HEK293 (cell line): Measurements from ENCODE around the gene UGGT1.

ENCODE experiments used
- CTCF ChIA-PET: fragments of 350-600 bp; formaldehyde crosslinking; extraction: SDS; loops from one replicate; lab custom pipeline; 2021; ENCODE audit warnings: antibody characterized with exemption; lab: Yijun Ruan, JAX
- POLR2A ChIA-PET: fragments of 300-600 bp; formaldehyde crosslinking; extraction: SDS; loops from one replicate; lab custom pipeline; 2020; ENCODE audit warnings: antibody characterized with exemption, inconsistent platforms; lab: Yijun Ruan, JAX
- H3K27ac ChIP-seq: fragments of 200-500 bp; sonication (Bioruptor generic); 2 replicates; pipeline ENCODE4 v1.5.1; 2014; ENCODE audit warnings: low read depth, low read length, control low read depth, inconsistent platforms; ENCODE audit errors: extremely low read depth
- H3K36me3 ChIP-seq, 2 experiments: fragments of 200-500 bp in 1 of 2; sonication (Bioruptor generic) in 1 of 2; 1 replicate in 1 of 2; 2 replicates in 1 of 2; pipeline ENCODE4 v1.5.1; 2014 to 2017; ENCODE audit warnings: inconsistent platforms in 2 of 2, low read length in 2 of 2; ENCODE audit not compliant: control insufficient read depth in 2 of 2, insufficient read depth in 1 of 2
- H3K4me1 ChIP-seq: fragments of 200-500 bp; sonication (Bioruptor generic); 2 replicates; pipeline ENCODE4 v1.5.1; 2014; ENCODE audit warnings: mild to moderate bottlenecking, low read length, inconsistent platforms; ENCODE audit not compliant: control insufficient read depth, insufficient read depth
- H3K4me3 ChIP-seq: 2 replicates; pipeline ENCODE4 v1.5.1; 2011; ENCODE audit warnings: low read depth, mild to moderate bottlenecking, control low read depth, low read length, moderate library complexity
- H3K9me3 ChIP-seq: fragments of 200-500 bp; sonication (Bioruptor generic); 2 replicates; pipeline ENCODE4 v1.5.1; 2014; ENCODE audit warnings: low read depth, low read length, inconsistent platforms; ENCODE audit not compliant: control insufficient read depth, insufficient read depth
- BCL11A ChIP-seq: fragments of 450-650 bp; formaldehyde crosslinking; IDR thresholded peaks from 2 replicates; pipeline ENCODE4 v1.5.1; 2016; ENCODE audit warnings: low read depth, missing biosample characterization, missing genetic modification characterization
- GLI2 ChIP-seq: fragments of 450-650 bp; formaldehyde crosslinking; IDR thresholded peaks from 2 replicates; pipeline ENCODE4; 2017; ENCODE audit warnings: missing biosample characterization, missing genetic modification characterization, low read depth, borderline replicate concordance
- SP7 ChIP-seq: fragments of 450-650 bp; formaldehyde crosslinking; IDR thresholded peaks from 2 replicates; pipeline ENCODE4 v1.5.1; 2016; ENCODE audit warnings: missing biosample characterization, missing genetic modification characterization
- WT1 ChIP-seq: fragments of 450-650 bp; formaldehyde crosslinking; IDR thresholded peaks from 2 replicates; pipeline ENCODE4 v1.5.1; 2016; ENCODE audit warnings: missing biosample characterization, missing genetic modification characterization
- ZBTB10 ChIP-seq: fragments of 450-650 bp; formaldehyde crosslinking; IDR thresholded peaks from 2 replicates; pipeline ENCODE4 v1.5.1; 2016; ENCODE audit warnings: missing biosample characterization, missing genetic modification characterization
- ZEB2 ChIP-seq: fragments of 450-650 bp; formaldehyde crosslinking; IDR thresholded peaks from 2 replicates; pipeline ENCODE4 v1.5.1; 2016; ENCODE audit warnings: missing biosample characterization, missing genetic modification characterization
- ZNF175 ChIP-seq: fragments of 450-650 bp; formaldehyde crosslinking; IDR thresholded peaks from 2 replicates; pipeline ENCODE4 v1.5.1; 2016; ENCODE audit warnings: missing biosample characterization, missing genetic modification characterization
- ZNF223 ChIP-seq: fragments of 450-650 bp; formaldehyde crosslinking; IDR thresholded peaks from 2 replicates; pipeline ENCODE4 v1.5.1; 2016; ENCODE audit warnings: missing biosample characterization, missing genetic modification characterization
- ZNF324 ChIP-seq: fragments of 450-650 bp; formaldehyde crosslinking; IDR thresholded peaks from 2 replicates; pipeline ENCODE4 v1.5.1; 2016; ENCODE audit warnings: missing biosample characterization, missing genetic modification characterization
- ZNF366 ChIP-seq: fragments of 450-650 bp; formaldehyde crosslinking; conservative IDR thresholded peaks from 2 replicates; pipeline ENCODE4 v1.5.1; 2016; ENCODE audit warnings: missing biosample characterization, missing genetic modification characterization
- ZNF433 ChIP-seq: fragments of 450-650 bp; formaldehyde crosslinking; IDR thresholded peaks from 2 replicates; pipeline ENCODE4 v1.5.1; 2016; ENCODE audit warnings: missing biosample characterization, missing genetic modification characterization, low read depth
- ZNF449 ChIP-seq: fragments of 450-650 bp; formaldehyde crosslinking; IDR thresholded peaks from 2 replicates; pipeline ENCODE4 v1.5.1; 2017; ENCODE audit warnings: missing biosample characterization, mild to moderate bottlenecking, missing genetic modification characterization, moderate library complexity
- ZNF48 ChIP-seq: fragments of 450-650 bp; formaldehyde crosslinking; IDR thresholded peaks from 2 replicates; pipeline ENCODE4 v1.5.1; 2016; ENCODE audit warnings: missing biosample characterization, missing genetic modification characterization
- ZNF561 ChIP-seq: fragments of 450-650 bp; IDR thresholded peaks from 2 replicates; pipeline ENCODE4 v1.5.1; 2018; ENCODE audit warnings: missing biosample characterization, missing genetic modification characterization, borderline replicate concordance
- ZNF571 ChIP-seq: fragments of 450-650 bp; formaldehyde crosslinking; IDR thresholded peaks from 2 replicates; pipeline ENCODE4 v1.5.0; 2017; ENCODE audit warnings: missing biosample characterization, missing genetic modification characterization
- ZNF626 ChIP-seq: fragments of 450-650 bp; sonication (Bioruptor Pico); formaldehyde crosslinking; IDR thresholded peaks from 2 replicates; pipeline ENCODE4 v1.5.1; 2018; ENCODE audit warnings: missing biosample characterization, missing genetic modification characterization, inconsistent platforms
- ZNF629 ChIP-seq: fragments of 450-650 bp; formaldehyde crosslinking; IDR thresholded peaks from 2 replicates; pipeline ENCODE4 v1.5.1; 2017; ENCODE audit warnings: missing biosample characterization, missing genetic modification characterization
- ZNF639 ChIP-seq: fragments of 450-650 bp; formaldehyde crosslinking; IDR thresholded peaks from 2 replicates; pipeline ENCODE4 v1.5.1; 2016; ENCODE audit warnings: missing biosample characterization, missing genetic modification characterization
- ZNF677 ChIP-seq: fragments of 450-650 bp; IDR thresholded peaks from 2 replicates; pipeline ENCODE4 v1.5.0; 2018; ENCODE audit warnings: missing biosample characterization, mild to moderate bottlenecking, missing genetic modification characterization, moderate library complexity
- ZNF785 ChIP-seq: fragments of 450-650 bp; formaldehyde crosslinking; IDR thresholded peaks from 2 replicates; pipeline ENCODE4 v1.5.1; 2016; ENCODE audit warnings: missing biosample characterization, missing genetic modification characterization
- ZSCAN4 ChIP-seq: fragments of 450-650 bp; formaldehyde crosslinking; IDR thresholded peaks from 2 replicates; pipeline ENCODE4 v1.5.1; 2017; ENCODE audit warnings: missing biosample characterization, missing genetic modification characterization
- ZXDB ChIP-seq: fragments of 450-650 bp; formaldehyde crosslinking; IDR thresholded peaks from 2 replicates; pipeline ENCODE4 v1.5.1; 2016; ENCODE audit warnings: missing biosample characterization, missing genetic modification characterization
- TF ChIP-seq, protein P1 (sequence below): fragments of 450-650 bp; formaldehyde crosslinking; IDR thresholded peaks from 2 replicates; pipeline ENCODE4 v1.5.1; 2016; ENCODE audit warnings: missing biosample characterization, missing genetic modification characterization
- TF ChIP-seq, protein P2 (sequence below): fragments of 450-650 bp; formaldehyde crosslinking; IDR thresholded peaks from 2 replicates; pipeline ENCODE4 v1.5.1; 2016; ENCODE audit warnings: missing biosample characterization, missing genetic modification characterization
- TF ChIP-seq, protein P3 (sequence below): fragments of 450-650 bp; formaldehyde crosslinking; IDR thresholded peaks from 2 replicates; pipeline ENCODE4 v1.5.1; 2017; ENCODE audit warnings: missing biosample characterization, missing genetic modification characterization

Gene UGGT1

DNA sequence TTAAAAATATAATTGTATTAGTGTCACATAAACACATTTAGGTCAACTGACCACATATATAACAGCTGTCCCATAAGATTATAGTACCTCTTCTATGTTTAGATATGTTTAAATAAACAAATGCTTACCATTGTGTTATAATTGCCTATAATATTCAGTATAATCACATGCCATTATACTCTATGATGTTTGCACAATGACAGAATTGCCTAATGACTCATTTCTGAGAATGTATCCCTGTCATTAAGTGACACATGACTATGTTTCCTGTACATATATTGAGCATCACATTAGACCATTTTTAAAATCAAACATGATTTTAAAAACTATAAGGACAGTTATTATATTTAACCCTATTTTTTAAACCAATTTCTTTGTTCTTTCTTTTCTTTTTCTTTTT is 137.9 kb downstream of the UGGT1 start:
- Histone ChIP-seq H3K9me3 (no peaks in the 10 kb centered on the region), H3K4me1 (no peaks in the 10 kb centered on the region; the same call in 1 of the 2 replicates), H3K27ac (no peak overlapping the region), H3K36me3 (no peaks in the 10 kb centered on the region; a peak in 1 of 3 replicates), H3K4me3 (no peak overlapping the region)
- POLR2A ChIA-PET: interaction anchor here (0.7 kb wide), 2 partner anchors 77 to 336 kb away, joined by 3 read pairs; no protein-coding TSS in a partner anchor
- CTCF ChIA-PET: interaction anchor here (0.6 kb wide), 1 partner anchor 1138 kb away, joined by 3 read pairs; no protein-coding TSS in a partner anchor
- TF ChIP-seq, protein P1, sequence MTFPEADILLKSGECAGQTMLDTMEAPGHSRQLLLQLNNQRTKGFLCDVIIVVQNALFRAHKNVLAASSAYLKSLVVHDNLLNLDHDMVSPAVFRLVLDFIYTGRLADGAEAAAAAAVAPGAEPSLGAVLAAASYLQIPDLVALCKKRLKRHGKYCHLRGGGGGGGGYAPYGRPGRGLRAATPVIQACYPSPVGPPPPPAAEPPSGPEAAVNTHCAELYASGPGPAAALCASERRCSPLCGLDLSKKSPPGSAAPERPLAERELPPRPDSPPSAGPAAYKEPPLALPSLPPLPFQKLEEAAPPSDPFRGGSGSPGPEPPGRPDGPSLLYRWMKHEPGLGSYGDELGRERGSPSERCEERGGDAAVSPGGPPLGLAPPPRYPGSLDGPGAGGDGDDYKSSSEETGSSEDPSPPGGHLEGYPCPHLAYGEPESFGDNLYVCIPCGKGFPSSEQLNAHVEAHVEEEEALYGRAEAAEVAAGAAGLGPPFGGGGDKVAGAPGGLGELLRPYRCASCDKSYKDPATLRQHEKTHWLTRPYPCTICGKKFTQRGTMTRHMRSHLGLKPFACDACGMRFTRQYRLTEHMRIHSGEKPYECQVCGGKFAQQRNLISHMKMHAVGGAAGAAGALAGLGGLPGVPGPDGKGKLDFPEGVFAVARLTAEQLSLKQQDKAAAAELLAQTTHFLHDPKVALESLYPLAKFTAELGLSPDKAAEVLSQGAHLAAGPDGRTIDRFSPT: peak; percentile 39; the same call in 1 of the 2 replicates
- peak; percentile 99 for TF ChIP-seq SP7 (tag by site-specific recombination)
- no peak for TF ChIP-seq ZSCAN4 (tag by site-specific recombination)
- TF ChIP-seq ZXDB (tag by site-specific recombination): no peak
- TF ChIP-seq ZBTB10: no peak
- peak; percentile 60; the same call in 1 of the 2 replicates for TF ChIP-seq ZNF639 (tag by site-specific recombination)
- TF ChIP-seq ZNF785: no peak
- TF ChIP-seq ZNF677: no peak
- no peak for TF ChIP-seq ZNF571 (tag by site-specific recombination)
- TF ChIP-seq ZEB2 (tag by site-specific recombination): peak; percentile 51; the same call in 1 of the 2 replicates
- no peak for TF ChIP-seq ZNF626 (tag by site-specific recombination)
- no peak for TF ChIP-seq ZNF324 (tag by site-specific recombination)
- TF ChIP-seq ZNF223 (tag by site-specific recombination): no peak
- peak; percentile 50; the same call in 1 of the 2 replicates for TF ChIP-seq BCL11A
- no peak for TF ChIP-seq ZNF561 (tag by site-specific recombination)
- peak; percentile 77 for TF ChIP-seq ZNF366
- TF ChIP-seq WT1 (tag by site-specific recombination): 0 out of 2 replicates have a peak, but pooled peaks have one; percentile 20
- TF ChIP-seq, protein P2, sequence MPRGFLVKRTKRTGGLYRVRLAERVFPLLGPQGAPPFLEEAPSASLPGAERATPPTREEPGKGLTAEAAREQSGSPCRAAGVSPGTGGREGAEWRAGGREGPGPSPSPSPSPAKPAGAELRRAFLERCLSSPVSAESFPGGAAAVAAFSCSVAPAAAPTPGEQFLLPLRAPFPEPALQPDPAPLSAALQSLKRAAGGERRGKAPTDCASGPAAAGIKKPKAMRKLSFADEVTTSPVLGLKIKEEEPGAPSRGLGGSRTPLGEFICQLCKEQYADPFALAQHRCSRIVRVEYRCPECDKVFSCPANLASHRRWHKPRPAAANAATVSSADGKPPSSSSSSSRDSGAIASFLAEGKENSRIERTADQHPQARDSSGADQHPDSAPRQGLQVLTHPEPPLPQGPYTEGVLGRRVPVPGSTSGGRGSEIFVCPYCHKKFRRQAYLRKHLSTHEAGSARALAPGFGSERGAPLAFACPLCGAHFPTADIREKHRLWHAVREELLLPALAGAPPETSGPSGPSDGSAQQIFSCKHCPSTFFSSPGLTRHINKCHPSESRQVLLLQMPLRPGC: peak; percentile 89
- TF ChIP-seq, protein P3, sequence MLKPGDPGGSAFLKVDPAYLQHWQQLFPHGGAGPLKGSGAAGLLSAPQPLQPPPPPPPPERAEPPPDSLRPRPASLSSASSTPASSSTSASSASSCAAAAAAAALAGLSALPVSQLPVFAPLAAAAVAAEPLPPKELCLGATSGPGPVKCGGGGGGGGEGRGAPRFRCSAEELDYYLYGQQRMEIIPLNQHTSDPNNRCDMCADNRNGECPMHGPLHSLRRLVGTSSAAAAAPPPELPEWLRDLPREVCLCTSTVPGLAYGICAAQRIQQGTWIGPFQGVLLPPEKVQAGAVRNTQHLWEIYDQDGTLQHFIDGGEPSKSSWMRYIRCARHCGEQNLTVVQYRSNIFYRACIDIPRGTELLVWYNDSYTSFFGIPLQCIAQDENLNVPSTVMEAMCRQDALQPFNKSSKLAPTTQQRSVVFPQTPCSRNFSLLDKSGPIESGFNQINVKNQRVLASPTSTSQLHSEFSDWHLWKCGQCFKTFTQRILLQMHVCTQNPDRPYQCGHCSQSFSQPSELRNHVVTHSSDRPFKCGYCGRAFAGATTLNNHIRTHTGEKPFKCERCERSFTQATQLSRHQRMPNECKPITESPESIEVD (tag by site-specific recombination): peak; percentile 59; the same call in 1 of the 2 replicates
- no peak for TF ChIP-seq ZNF175 (tag by site-specific recombination)
- TF ChIP-seq ZNF433: no peak
- TF ChIP-seq ZNF449 (tag by site-specific recombination): 0 out of 2 replicates have a peak, but pooled peaks have one; percentile 12
- no peak for TF ChIP-seq ZNF48 (tag by site-specific recombination)
- TF ChIP-seq GLI2 (tag by site-specific recombination): peak; percentile 63; the same call in 1 of the 2 replicates
- peak; percentile 59 for TF ChIP-seq ZNF629 (tag by site-specific recombination)
